NCI-H2107 (cell line): Measurements from ENCODE around the gene ZSCAN26.

Experiments
- DNase-seq: peaks from one replicate; lab custom pipeline; 2025; lab: John Stamatoyannopoulos, UW

The ZSCAN26 gene

DNA sequence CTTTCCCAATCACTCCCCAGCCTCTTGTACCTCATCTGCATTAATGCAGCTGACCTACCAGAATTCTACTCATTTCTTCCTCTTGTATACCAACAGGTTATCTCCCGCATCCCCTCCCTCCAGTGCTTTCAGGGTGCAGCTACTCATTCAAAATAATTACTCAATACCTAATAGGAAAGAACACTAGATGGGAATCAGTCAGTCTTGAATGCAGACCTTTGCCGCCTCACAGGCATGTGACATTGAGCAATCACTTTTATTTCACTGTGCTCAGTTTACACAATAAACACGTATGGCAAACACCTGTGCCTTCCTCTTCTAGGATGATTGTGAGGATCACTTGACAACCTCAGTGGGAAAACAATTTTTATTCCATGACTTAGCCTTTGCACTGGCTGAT is 55.7 kb downstream of the ZSCAN26 start:
- DNase-seq: no peak

DNA sequence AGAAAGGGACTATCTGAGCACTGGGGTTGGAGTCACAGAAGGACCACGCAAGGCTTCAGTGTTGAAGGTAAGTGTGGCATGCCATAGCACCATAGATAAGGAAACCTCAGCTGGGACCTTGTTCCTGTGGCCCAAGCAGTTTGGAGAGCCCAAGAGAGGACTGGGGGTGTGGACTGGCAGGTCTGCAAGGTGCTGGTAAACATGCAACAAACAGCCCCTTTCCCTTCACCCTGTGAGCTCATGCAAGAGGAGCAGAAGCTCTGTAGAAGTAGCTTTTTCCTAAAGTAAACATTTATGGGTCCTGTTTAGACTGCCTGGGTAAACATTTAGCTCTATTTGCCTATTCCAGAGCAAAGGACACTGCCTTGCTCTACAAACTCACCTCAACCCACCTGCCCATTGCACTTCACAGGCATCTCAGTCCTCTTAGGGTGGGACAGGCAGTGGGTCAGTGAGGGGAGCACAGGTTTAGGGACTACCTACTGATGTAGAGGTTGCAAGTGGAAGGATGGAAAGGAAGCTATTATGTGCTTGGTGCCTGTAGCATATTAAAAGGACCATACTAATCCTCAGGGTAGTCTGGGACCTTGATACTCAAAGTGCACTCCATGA is 57.0 kb downstream of the ZSCAN26 start:
- no peak for DNase-seq

DNA sequence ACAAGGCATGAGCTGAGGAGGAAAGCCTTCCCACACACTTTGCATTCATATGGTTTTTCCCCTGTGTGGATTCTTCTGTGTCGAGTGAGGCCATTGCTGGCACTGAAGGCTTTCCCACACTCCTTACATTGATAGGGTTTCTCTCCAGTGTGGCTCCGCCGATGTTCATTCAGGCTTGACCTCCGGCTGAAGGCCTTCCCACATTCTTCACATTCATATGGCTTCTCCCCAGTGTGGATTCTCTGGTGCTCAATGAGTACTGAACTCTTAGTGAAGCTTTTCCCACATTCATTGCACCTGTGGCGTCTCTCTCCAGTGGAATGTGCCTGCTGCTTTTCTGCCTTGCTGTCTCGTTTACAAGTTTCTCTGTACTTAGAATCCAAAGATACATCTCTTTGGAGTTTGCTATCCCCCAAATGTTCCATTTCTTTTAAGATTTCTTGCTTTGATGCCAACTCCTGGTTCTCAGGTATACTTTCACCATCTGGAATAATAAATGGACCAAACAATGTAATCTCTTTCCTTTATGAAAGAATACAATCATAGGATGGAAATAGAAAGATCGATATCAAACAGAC is 59.5 kb downstream of the ZSCAN26 start:
- no peak for DNase-seq
